HCT116 (cell line): ENCODE measurements around the gene OR52E4.

Experiments
- CTCF ChIP-seq, 3 experiments: fragments of 200-600 bp in 1 of 3; sonication (generic) in 1 of 3; IDR thresholded peaks in 2 of 3; conservative IDR thresholded peaks in 1 of 3; 2 replicates each; pipeline ENCODE4 v1.5.1; 2012 to 2017; ENCODE audit warnings: low read depth in 2 of 3, low read length in 2 of 3, antibody characterized with exemption in 1 of 3, borderline replicate concordance in 1 of 3, control low read depth in 1 of 3, mild to moderate bottlenecking in 1 of 3, mixed read lengths in 1 of 3, mixed run types in 1 of 3, moderate library complexity in 1 of 3; ENCODE audit not compliant: insufficient read depth in 1 of 3
- ELF1 ChIP-seq: IDR thresholded peaks from 2 replicates; pipeline ENCODE4 v1.6.1; 2012; ENCODE audit warnings: low read depth, borderline replicate concordance
- MAX ChIP-seq: IDR thresholded peaks from 2 replicates; pipeline ENCODE4 v1.6.1; 2012
- POLR2A ChIP-seq: IDR thresholded peaks from 2 replicates; pipeline ENCODE4 v1.7.0; 2011; ENCODE audit warnings: borderline replicate concordance; ENCODE audit not compliant: insufficient read depth, insufficient read length; ENCODE audit errors: extremely low read depth
- POLR2AphosphoS5 ChIP-seq: IDR thresholded peaks from 2 replicates; pipeline ENCODE4 v1.6.1; 2011; ENCODE audit warnings: mild to moderate bottlenecking, low read depth, low read length, moderate library complexity
- REST ChIP-seq: IDR thresholded peaks from 2 replicates; pipeline ENCODE4 v1.6.1; 2012; ENCODE audit warnings: low read depth
- SP1 ChIP-seq: IDR thresholded peaks from 2 replicates; pipeline ENCODE4 v1.6.1; 2012; ENCODE audit warnings: low read depth
- YY1 ChIP-seq: IDR thresholded peaks from 2 replicates; pipeline ENCODE4 v1.6.1; 2011; ENCODE audit warnings: low read length, low read depth, moderate library complexity, mild to moderate bottlenecking; ENCODE audit not compliant: insufficient replicate concordance; ENCODE audit errors: extremely low read depth

GRCh38 chr11:5887661-5888060 lies 7.2 kb downstream of the OR52E4 start:
- TF ChIP-seq CTCF (IDR thresholded peaks at IDR 0.05 in 2 of 3, conservative IDR thresholded peaks at IDR 0.05 in 1 of 3; ENCODE audit: borderline replicate concordance in 1 of 3, insufficient read depth in 1 of 3, low read depth in 2 of 3, low read length in 2 of 3) (no peak), POLR2AphosphoS5 (no peak), ELF1 (no peak), YY1 (no peak), POLR2A (no peak), REST (no peak), SP1 (no peak), MAX (no peak)
